A673 (cell line): Measurements from ENCODE around the gene EIPR1. TPM values are rescaled to one million over a fixed set of nuclear protein-coding genes. Genes with fewer than 3 reads are reported as not detected.

Experiments
- BruUV-seq: library from RNA; stranded (reverse); fragments of 400-500 nt; replicated peaks from 2 replicates; lab custom pipeline; 2021; lab: Mats Ljungman, UMichigan
- CTCF ChIA-PET: fragments of 300-600 bp; sonication (Branson Sonifier 250); formaldehyde crosslinking; loops from one replicate; lab custom pipeline; 2022; ENCODE audit warnings: antibody characterized with exemption; lab: Charles Lee
- POLR2A ChIA-PET: fragments of 300-600 bp; sonication (Branson Sonifier 250); formaldehyde crosslinking; loops from one replicate; lab custom pipeline; 2022; ENCODE audit warnings: antibody characterized with exemption; ENCODE audit not compliant: low non-redundant PET; lab: Charles Lee
- DNase-seq: peaks from one replicate; pipeline ENCODE4 v3.0.0-alpha.2; 2015; ENCODE audit warnings: low spot score
- H3K27ac ChIP-seq: fragments of 200-600 bp; sonication (generic); 2 replicates; pipeline ENCODE4 v1.5.1; 2016; ENCODE audit warnings: mixed run types, low read depth, mild to moderate bottlenecking, mixed read lengths, antibody characterized with exemption, low read length; ENCODE audit not compliant: poor library complexity, severe bottlenecking
- H3K27me3 ChIP-seq: fragments of 200-600 bp; sonication (generic); replicated peaks from 2 replicates; pipeline ENCODE4 v1.6.1; 2017; ENCODE audit warnings: mixed run types, low read depth, mild to moderate bottlenecking, mixed read lengths, antibody characterized with exemption, low read length; ENCODE audit not compliant: insufficient read depth, poor library complexity
- H3K36me3 ChIP-seq: fragments of 200-600 bp; sonication (generic); 2 replicates; pipeline ENCODE4 v1.6.1; 2016; ENCODE audit warnings: mixed run types, mild to moderate bottlenecking, mixed read lengths, antibody characterized with exemption, low read length; ENCODE audit not compliant: insufficient read depth, poor library complexity, severe bottlenecking
- H3K4me1 ChIP-seq: fragments of 200-600 bp; sonication (generic); 2 replicates; pipeline ENCODE4 v1.6.1; 2017; ENCODE audit warnings: mixed run types, mild to moderate bottlenecking, mixed read lengths, antibody characterized with exemption, low read length; ENCODE audit not compliant: insufficient read depth, poor library complexity, severe bottlenecking
- H3K4me3 ChIP-seq: fragments of 200-600 bp; sonication (generic); 2 replicates; pipeline ENCODE4 v1.5.1; 2016; ENCODE audit warnings: low read depth, mixed run types, mild to moderate bottlenecking, mixed read lengths, low read length; ENCODE audit not compliant: poor library complexity, severe bottlenecking
- H3K9me3 ChIP-seq: fragments of 200-600 bp; sonication (generic); 2 replicates; pipeline ENCODE4 v1.6.1; 2016; ENCODE audit warnings: mixed run types, low read depth, mild to moderate bottlenecking, mixed read lengths, antibody characterized with exemption, low read length; ENCODE audit not compliant: poor library complexity, severe bottlenecking
- EZH2 ChIP-seq: fragments of 200-600 bp; sonication (generic); IDR thresholded peaks from 2 replicates; pipeline ENCODE4 v1.6.1; 2017; ENCODE audit warnings: borderline replicate concordance, low read depth, mild to moderate bottlenecking, mixed read lengths, antibody characterized with exemption, low read length; ENCODE audit not compliant: poor library complexity, severe bottlenecking
- intact Hi-C: fragments of 100-400 bp; cut with micrococcal nuclease; formaldehyde crosslinking; loops from one replicate; pipeline ENCODE4 v1.10.0; 2022; ENCODE audit not compliant: unreplicated experiment
- total RNA-seq: library from RNA; stranded (reverse); gene quantifications from 2 replicates; pipeline ENCODE4 v1.2.3, GENCODE V29; 2021
- TF ChIP-seq, protein P1 (sequence below): fragments of 300-800, 200-600 bp; sonication (generic); conservative IDR thresholded peaks from 2 replicates; pipeline ENCODE4 v1.5.1; 2017; ENCODE audit warnings: low read depth, mild to moderate bottlenecking, antibody characterized with exemption, low read length, moderate library complexity, mixed read lengths

EIPR1 gene
- total RNA-seq, 1 experiment from 2014 or later = 37.0 TPM

DNA sequence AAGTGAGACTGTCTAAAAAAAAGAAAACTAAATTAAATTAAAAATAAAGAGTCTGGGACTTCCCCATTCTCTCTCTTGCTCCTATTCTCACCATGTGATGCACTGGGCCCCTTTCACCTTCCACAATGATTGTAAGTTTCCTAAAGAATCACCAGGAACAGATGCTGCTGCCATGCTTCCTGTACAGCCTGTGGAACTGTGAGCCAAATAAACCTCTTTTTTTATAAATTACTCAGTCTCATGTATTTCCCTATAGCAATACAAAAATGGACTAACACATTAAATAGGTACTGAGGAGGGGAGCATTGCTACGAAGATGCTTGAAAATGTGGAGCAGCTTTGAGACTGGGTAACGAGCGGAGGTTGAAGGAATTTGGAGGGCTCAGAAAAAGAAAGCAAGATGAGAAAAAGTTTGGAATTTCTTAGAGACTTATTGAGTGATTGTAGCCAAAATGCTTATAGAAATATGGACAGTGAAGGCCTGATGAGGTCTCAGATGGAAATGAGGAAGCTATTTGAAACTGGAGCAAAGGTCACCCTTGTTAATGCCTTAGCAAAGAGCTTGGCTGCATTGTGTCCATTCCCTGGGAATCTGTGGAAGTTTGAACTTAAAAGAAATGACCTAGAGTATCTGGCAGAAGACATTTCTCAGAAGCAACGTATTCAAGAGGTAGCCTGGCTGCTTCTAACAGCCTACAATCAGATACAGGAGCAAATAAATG, 128.7 kb downstream of the EIPR1 start:
- ChIA-PET POLR2A (no interaction called here), CTCF (no interaction called here)
- intact Hi-C loops = no loop called here
- DNase-seq = no peak
- no peaks in the 10 kb centered on the region for H3K4me1 ChIP-seq
- H3K4me3 ChIP-seq = no peak overlapping the region
- BruUV-seq = no TSS peak
- H3K36me3 ChIP-seq = no peaks in the 10 kb centered on the region
- no peak overlapping the region for H3K27ac ChIP-seq
- H3K27me3 ChIP-seq = no peaks in the 10 kb centered on the region
- TF ChIP-seq, protein P1, sequence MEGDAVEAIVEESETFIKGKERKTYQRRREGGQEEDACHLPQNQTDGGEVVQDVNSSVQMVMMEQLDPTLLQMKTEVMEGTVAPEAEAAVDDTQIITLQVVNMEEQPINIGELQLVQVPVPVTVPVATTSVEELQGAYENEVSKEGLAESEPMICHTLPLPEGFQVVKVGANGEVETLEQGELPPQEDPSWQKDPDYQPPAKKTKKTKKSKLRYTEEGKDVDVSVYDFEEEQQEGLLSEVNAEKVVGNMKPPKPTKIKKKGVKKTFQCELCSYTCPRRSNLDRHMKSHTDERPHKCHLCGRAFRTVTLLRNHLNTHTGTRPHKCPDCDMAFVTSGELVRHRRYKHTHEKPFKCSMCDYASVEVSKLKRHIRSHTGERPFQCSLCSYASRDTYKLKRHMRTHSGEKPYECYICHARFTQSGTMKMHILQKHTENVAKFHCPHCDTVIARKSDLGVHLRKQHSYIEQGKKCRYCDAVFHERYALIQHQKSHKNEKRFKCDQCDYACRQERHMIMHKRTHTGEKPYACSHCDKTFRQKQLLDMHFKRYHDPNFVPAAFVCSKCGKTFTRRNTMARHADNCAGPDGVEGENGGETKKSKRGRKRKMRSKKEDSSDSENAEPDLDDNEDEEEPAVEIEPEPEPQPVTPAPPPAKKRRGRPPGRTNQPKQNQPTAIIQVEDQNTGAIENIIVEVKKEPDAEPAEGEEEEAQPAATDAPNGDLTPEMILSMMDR = no peak
- no peaks in the 10 kb centered on the region for H3K9me3 ChIP-seq

DNA sequence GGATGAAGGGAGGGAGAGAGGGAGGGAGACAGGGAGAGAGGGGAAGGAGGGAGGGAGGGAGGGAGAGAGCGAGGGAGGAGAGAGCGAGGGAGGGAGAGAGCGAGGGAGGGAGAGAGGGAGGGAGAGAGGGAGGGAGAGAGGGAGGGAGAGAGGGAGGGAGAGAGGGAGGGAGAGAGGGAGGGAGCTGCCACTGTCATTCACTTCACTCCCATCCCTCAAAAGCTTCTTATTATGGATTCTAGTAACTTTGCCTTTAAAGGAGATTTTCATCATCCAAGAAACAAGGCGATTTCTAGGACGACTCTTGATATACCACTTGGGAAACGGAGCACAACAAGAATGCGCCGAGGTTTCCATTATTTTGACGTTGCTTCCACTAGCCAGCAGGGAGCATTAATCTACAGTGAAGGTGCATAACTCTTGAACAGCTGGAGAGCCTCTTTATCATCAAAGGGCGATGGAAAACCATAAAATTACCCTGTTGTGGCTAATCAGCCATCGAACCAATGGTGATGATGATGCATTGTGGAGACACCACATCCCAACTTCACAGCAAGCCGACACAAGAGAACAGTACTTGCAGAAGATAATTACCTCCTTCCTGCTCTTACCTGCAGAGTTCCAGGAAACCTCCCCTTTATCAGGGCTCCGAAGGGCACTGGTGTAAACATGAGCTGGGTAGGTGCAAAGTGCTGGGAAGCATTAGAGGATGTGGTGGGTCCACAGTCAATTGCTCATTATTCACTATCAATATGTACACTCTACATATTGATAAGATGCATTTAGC, 130.5 kb downstream of the EIPR1 start:
- CTCF ChIA-PET = no interaction called here
- Histone ChIP-seq H3K27me3 (no peaks in the 10 kb centered on the region), H3K4me1 (no peaks in the 10 kb centered on the region), H3K9me3 (no peaks in the 10 kb centered on the region), H3K4me3 (no peak overlapping the region), H3K36me3 (no peaks in the 10 kb centered on the region), H3K27ac (no peak overlapping the region)
- no TSS peak for BruUV-seq
- no peak for DNase-seq
- TF ChIP-seq, protein P1 = no peak
- no peak for TF ChIP-seq EZH2
- intact Hi-C loops = no loop called here
- POLR2A ChIA-PET = no interaction called here

DNA sequence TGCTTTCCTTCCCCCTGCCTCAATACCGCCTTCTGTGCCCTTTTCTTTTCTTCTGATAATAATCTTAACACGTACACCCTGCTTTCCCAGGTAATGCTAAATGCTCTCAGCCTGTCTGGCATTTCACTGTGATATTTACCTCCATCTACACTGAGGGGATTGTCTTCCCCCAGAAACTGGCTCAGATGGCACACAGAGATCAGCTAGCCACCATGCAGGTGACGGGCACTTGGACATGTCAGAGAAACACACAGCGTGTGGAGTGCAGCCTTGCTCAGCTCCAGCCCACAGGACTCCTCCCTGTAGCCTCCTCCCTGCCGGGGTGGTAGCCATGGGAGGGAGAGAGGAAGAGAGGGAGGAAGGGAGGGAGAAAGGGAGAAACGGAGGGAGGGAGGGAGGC, 131.2 kb downstream of the EIPR1 start:
- ChIA-PET CTCF (no interaction called here), POLR2A (no interaction called here)
- TF ChIP-seq, protein P1 = no peak
- no peak for TF ChIP-seq EZH2
- DNase-seq = no peak
- H3K4me1 ChIP-seq = no peaks in the 10 kb centered on the region
- no peak overlapping the region for H3K27ac ChIP-seq
- H3K27me3 ChIP-seq = no peaks in the 10 kb centered on the region
- H3K9me3 ChIP-seq = no peaks in the 10 kb centered on the region
- H3K4me3 ChIP-seq = no peak overlapping the region
- no peaks in the 10 kb centered on the region for H3K36me3 ChIP-seq
- no TSS peak for BruUV-seq
- intact Hi-C loops = no loop called here
